Caco-2 (cell line): ENCODE data around the gene BHLHE41. TPM values are rescaled to one million over a fixed set of nuclear protein-coding genes. Genes with fewer than 3 reads are reported as not detected.

Experiments used
- BruUV-seq: library from RNA; stranded (reverse); fragments of 400-500 nt; replicated peaks from 2 replicates; lab custom pipeline; 2021; lab: Mats Ljungman, UMichigan
- CTCF ChIA-PET: fragments of 300-600 bp; sonication (Branson Sonifier 250); formaldehyde crosslinking; loops from one replicate; lab custom pipeline; 2022; ENCODE audit warnings: antibody characterized with exemption; lab: Charles Lee
- POLR2A ChIA-PET: fragments of 300-600 bp; sonication (Branson Sonifier 250); formaldehyde crosslinking; loops from one replicate; lab custom pipeline; 2022; ENCODE audit warnings: antibody characterized with exemption; lab: Charles Lee
- DNase-seq, 2 experiments: peaks; one replicate each; pipeline versions ENCODE4 v3.0.0 to v3.0.0-alpha.2; 2020 to 2022
- H3K27me3 ChIP-seq: replicated peaks from 2 replicates; pipeline ENCODE4 v1.6.0; 2011; ENCODE audit warnings: low read length; ENCODE audit not compliant: control insufficient read depth, insufficient read depth
- H3K36me3 ChIP-seq: 2 replicates; pipeline ENCODE4 v1.5.1; 2011; ENCODE audit warnings: low read length; ENCODE audit not compliant: control insufficient read depth, insufficient read depth
- H3K4me1 ChIP-seq: fragments of 250-450 bp; sonication (Bioruptor Pico); 2 replicates; pipeline ENCODE4 v1.5.1; 2020; ENCODE audit warnings: mild to moderate bottlenecking
- H3K4me3 ChIP-seq: 2 replicates; pipeline ENCODE4 v1.5.1; 2011; ENCODE audit warnings: low read depth, mild to moderate bottlenecking, control low read depth, low read length
- H3K9me3 ChIP-seq: fragments of 250-450 bp; sonication (Bioruptor Pico); 2 replicates; pipeline ENCODE4 v1.5.1; 2020; ENCODE audit warnings: mild to moderate bottlenecking, moderate library complexity
- H3K27ac Mint-ChIP-seq: one replicate; pipeline ENCODE4 v1.8.0; 2022; ENCODE audit warnings: mixed read lengths; ENCODE audit not compliant: unreplicated experiment
- H3K27me3 Mint-ChIP-seq: one replicate; pipeline ENCODE4 v1.8.0; 2022; ENCODE audit warnings: mixed read lengths; ENCODE audit not compliant: insufficient read depth, unreplicated experiment
- H3K36me3 Mint-ChIP-seq: one replicate; pipeline ENCODE4 v1.8.0; 2022; ENCODE audit warnings: mild to moderate bottlenecking, mixed read lengths; ENCODE audit not compliant: insufficient read depth, unreplicated experiment
- H3K4me1 Mint-ChIP-seq: one replicate; pipeline ENCODE4 v1.8.0; 2022; ENCODE audit warnings: low read depth, mixed read lengths; ENCODE audit not compliant: unreplicated experiment
- H3K4me3 Mint-ChIP-seq: one replicate; pipeline ENCODE4 v1.8.0; 2022; ENCODE audit warnings: mild to moderate bottlenecking, moderate library complexity, mixed read lengths; ENCODE audit not compliant: unreplicated experiment
- H3K9me3 Mint-ChIP-seq: one replicate; pipeline ENCODE4 v1.8.0; 2022; ENCODE audit warnings: mixed read lengths; ENCODE audit not compliant: unreplicated experiment
- intact Hi-C: fragments of 100-400 bp; cut with micrococcal nuclease; formaldehyde crosslinking; loops from one replicate; pipeline ENCODE4 v1.10.0; 2022; ENCODE audit not compliant: unreplicated experiment
- total RNA-seq: library from RNA; stranded (reverse); gene quantifications from 2 replicates; pipeline ENCODE4 v1.2.3, GENCODE V29; 2022
- TF ChIP-seq, protein P1 (sequence below), 2 experiments: fragments of 200-600 bp in 1 of 2; IDR thresholded peaks; 1 replicate in 1 of 2; 2 replicates in 1 of 2; pipeline versions ENCODE4 v1.5.1 to v1.8.0; 2011 to 2022; ENCODE audit warnings: antibody characterized with exemption in 1 of 2, control low read depth in 1 of 2, inconsistent platforms in 1 of 2, low read depth in 1 of 2, low read length in 1 of 2, mild to moderate bottlenecking in 1 of 2, moderate library complexity in 1 of 2; ENCODE audit not compliant: insufficient read depth in 1 of 2, severe bottlenecking in 1 of 2, unreplicated experiment in 1 of 2

BHLHE41 gene
- total RNA-seq, 1 experiment from 2014 or later = 3.2 TPM

DNA sequence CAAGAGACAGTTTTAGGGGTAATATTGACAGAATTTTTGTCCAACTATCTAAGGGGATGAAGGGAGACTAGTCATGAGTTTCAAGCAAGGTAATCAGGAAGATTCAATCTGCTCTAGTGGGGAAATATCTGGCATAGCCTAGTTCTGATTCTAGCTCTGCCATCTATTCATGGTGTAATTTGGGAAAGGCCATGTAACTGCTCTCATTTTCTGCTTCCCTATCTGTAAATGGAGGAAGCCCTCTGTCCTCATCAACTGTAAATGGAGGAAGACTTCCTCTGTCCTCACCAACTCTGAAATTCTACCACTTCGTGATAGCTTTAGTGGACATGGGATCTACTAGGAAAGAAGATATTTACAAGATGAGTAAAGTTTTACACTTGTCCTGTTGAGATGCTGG, 37.9 kb downstream of the BHLHE41 start:
- no peak overlapping the region for H3K4me3 ChIP-seq
- intact Hi-C loops = no loop called here
- Mint-ChIP-seq H3K27ac (no peak overlapping the region), H3K27me3 (no peaks in the 10 kb centered on the region), H3K36me3 (peaks cover 15% of the 10 kb centered on the region), H3K4me3 (no peak overlapping the region), H3K4me1 (peaks cover 24% of the 10 kb centered on the region), H3K9me3 (no peaks in the 10 kb centered on the region)
- CTCF ChIA-PET = no interaction called here
- no peaks in the 10 kb centered on the region for H3K36me3 ChIP-seq
- TF ChIP-seq, protein P1, sequence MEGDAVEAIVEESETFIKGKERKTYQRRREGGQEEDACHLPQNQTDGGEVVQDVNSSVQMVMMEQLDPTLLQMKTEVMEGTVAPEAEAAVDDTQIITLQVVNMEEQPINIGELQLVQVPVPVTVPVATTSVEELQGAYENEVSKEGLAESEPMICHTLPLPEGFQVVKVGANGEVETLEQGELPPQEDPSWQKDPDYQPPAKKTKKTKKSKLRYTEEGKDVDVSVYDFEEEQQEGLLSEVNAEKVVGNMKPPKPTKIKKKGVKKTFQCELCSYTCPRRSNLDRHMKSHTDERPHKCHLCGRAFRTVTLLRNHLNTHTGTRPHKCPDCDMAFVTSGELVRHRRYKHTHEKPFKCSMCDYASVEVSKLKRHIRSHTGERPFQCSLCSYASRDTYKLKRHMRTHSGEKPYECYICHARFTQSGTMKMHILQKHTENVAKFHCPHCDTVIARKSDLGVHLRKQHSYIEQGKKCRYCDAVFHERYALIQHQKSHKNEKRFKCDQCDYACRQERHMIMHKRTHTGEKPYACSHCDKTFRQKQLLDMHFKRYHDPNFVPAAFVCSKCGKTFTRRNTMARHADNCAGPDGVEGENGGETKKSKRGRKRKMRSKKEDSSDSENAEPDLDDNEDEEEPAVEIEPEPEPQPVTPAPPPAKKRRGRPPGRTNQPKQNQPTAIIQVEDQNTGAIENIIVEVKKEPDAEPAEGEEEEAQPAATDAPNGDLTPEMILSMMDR (IDR thresholded peaks at IDR 0.05; ENCODE audit: insufficient read depth in 1 of 2, low read depth in 1 of 2, low read length in 1 of 2, severe bottlenecking in 1 of 2, unreplicated experiment in 1 of 2) = no peak
- POLR2A ChIA-PET = no interaction called here
- H3K27me3 ChIP-seq = no peaks in the 10 kb centered on the region
- H3K4me1 ChIP-seq = peaks cover 31% of the 10 kb centered on the region
- no TSS peak for BruUV-seq
- DNase-seq = no peak
- H3K9me3 ChIP-seq = peaks cover 3% of the 10 kb centered on the region; the same call in 1 of the 2 replicates

DNA sequence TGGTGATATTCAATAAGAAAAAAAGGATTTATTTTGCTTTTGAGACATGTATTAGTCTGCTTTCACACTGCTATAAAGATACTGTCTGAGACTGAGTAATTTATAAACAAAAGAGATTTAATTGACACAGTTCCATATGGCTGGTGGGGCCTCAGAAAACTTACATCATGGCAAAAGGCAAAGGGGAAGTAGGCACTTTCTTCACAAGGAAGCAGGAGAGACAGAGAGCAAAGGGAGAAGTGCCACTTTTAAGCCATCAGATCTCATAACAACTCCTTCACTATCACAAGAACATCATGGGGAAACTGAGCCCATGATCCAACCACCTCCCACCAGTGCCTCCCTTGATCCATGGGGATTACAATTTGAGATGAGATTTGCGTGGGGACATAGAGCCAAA, 43.9 kb downstream of the BHLHE41 start:
- intact Hi-C loops = no loop called here
- Mint-ChIP-seq H3K36me3 (peaks cover 14% of the 10 kb centered on the region), H3K27ac (no peak overlapping the region), H3K27me3 (no peaks in the 10 kb centered on the region), H3K4me3 (no peak overlapping the region), H3K4me1 (peaks cover 6% of the 10 kb centered on the region), H3K9me3 (peaks cover 11% of the 10 kb centered on the region)
- Histone ChIP-seq H3K36me3 (no peaks in the 10 kb centered on the region), H3K4me1 (0 out of 2 replicates have a peak, but pooled peaks cover 6% of the 10 kb centered on the region), H3K27me3 (no peaks in the 10 kb centered on the region), H3K9me3 (peaks cover 9% of the 10 kb centered on the region; the same call in 1 of the 2 replicates), H3K4me3 (no peak overlapping the region)
- TF ChIP-seq, protein P1 (IDR thresholded peaks at IDR 0.05; ENCODE audit: insufficient read depth in 1 of 2, low read depth in 1 of 2, low read length in 1 of 2, severe bottlenecking in 1 of 2, unreplicated experiment in 1 of 2) = no peak
- no TSS peak for BruUV-seq
- no peak for DNase-seq
- ChIA-PET CTCF (no interaction called here), POLR2A (no interaction called here)

DNA sequence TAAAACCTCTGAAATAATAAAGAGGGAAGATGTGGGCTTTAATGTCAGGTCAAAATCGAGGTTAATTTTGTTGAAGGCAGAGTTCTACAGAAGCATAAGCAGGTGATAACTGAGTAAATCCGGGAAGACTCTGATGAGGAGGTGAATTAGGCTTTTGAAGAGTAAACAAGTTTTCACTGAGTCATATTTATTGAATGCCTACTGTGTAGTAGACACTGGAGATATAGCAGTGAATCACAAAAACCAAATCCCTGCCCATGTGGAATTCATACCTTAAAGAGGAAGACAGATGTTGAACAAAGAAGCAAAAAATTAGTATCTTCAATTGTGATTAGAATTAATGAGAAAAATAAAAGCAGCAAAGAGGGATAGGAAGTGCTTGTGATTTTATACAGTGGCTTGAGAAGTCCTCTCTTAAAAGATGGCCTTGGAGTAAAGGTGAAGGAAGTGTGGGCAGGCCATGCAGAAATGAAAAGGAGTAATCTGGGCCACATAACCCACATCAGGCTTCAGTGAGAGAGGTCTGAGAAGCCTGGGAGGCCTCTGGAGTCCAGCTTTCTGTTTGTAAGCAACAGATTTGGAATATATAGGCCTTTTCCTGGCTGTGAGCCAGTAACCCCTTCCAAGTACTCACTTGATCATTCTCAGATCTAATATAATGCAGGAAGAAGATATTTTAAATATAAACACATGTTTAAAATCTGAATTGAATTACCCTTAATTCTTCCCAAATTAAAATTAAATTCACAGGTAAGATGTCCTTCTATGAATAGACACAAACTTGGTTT, 46.7 kb downstream of the BHLHE41 start:
- no peaks in the 10 kb centered on the region for H3K27me3 ChIP-seq
- H3K4me3 ChIP-seq = no peak overlapping the region
- Mint-ChIP-seq H3K9me3 (peaks cover 11% of the 10 kb centered on the region), H3K27ac (no peak overlapping the region), H3K36me3 (peaks cover 22% of the 10 kb centered on the region), H3K4me3 (no peak overlapping the region), H3K4me1 (peaks cover 6% of the 10 kb centered on the region), H3K27me3 (no peaks in the 10 kb centered on the region)
- CTCF ChIA-PET = no interaction called here
- 0 out of 2 replicates have a peak, but pooled peaks cover 6% of the 10 kb centered on the region for H3K4me1 ChIP-seq
- no TSS peak for BruUV-seq
- H3K36me3 ChIP-seq = no peaks in the 10 kb centered on the region; the same call in 1 of the 2 replicates
- no peak for DNase-seq
- H3K9me3 ChIP-seq = peaks cover 9% of the 10 kb centered on the region; the same call in 1 of the 2 replicates
- POLR2A ChIA-PET = no interaction called here
- TF ChIP-seq, protein P1 (IDR thresholded peaks at IDR 0.05; ENCODE audit: insufficient read depth in 1 of 2, low read depth in 1 of 2, low read length in 1 of 2, severe bottlenecking in 1 of 2, unreplicated experiment in 1 of 2) = no peak
- intact Hi-C loops = no loop called here

Other genes starting within 250 kb of the BHLHE41 start
- 140 and 143 TPM in 2 replicates for gene RASSF8, start 166.4 kb downstream of the BHLHE41 start, total RNA-seq
- 1.0 and 3.1 TPM in 2 replicates for gene SSPN, start 70.5 kb upstream of the BHLHE41 start, total RNA-seq